ENCODE results near the gene IL27RA.

IL27RA gene

GRCh38 chr19:14006085-14006765 lies 25.3 kb upstream of the IL27RA start, which contains the start of gene RFX1:
RFX1 (minus strand) TSS chr19:14006320; CDS start chr19:13993843, 12,477 bp downstream.
- DNase-seq (ENCODE audit: extremely low spot score), result peak; percentile 91
- TF ChIP-seq CTBP1 (IDR thresholded peaks at IDR 0.05; ENCODE audit: borderline replicate concordance) (no peak), ARNT (IDR thresholded peaks at IDR 0.05) (no peak), HDGF (IDR thresholded peaks at IDR 0.05; ENCODE audit: borderline replicate concordance) (no peak), FOXK2 (IDR thresholded peaks at IDR 0.05) (no peak), ZNF384 (IDR thresholded peaks at IDR 0.05) (no peak), PKNOX1 (IDR thresholded peaks at IDR 0.05) (peak; percentile 100), NFRKB (IDR thresholded peaks at IDR 0.05) (no peak), BHLHE40 (IDR thresholded peaks at IDR 0.05; ENCODE audit: borderline replicate concordance) (no peak), ELF4 (IDR thresholded peaks at IDR 0.05) (no peak), SP1 (IDR thresholded peaks at IDR 0.05) (peak; percentile 73), FOXM1 (IDR thresholded peaks at IDR 0.05; ENCODE audit: borderline replicate concordance) (peak; percentile 76; the same call in 1 of the 2 replicates), TARDBP (IDR thresholded peaks at IDR 0.05) (no peak)
- ChIA-PET CTCF (interaction anchor here (0.6 to 1.3 kb wide), 2 partner anchors 17 to 36 kb away, joined by 3 to 5 read pairs; no protein-coding TSS in a partner anchor), POLR2A (interaction anchor here (0.7 to 2.5 kb wide), 17 partner anchors 9 to 76 kb away, joined by 3 to 16 read pairs (median 4); partner anchors contain the start of genes DCAF15, IL27RA, MISP3 and RLN3)

- ChIA-PET CTCF (interaction anchor here (0.6 to 1.3 kb wide), 2 partner anchors 16 to 36 kb away, joined by 3 to 5 read pairs; no protein-coding TSS in a partner anchor), POLR2A (interaction anchor here (0.7 to 2.5 kb wide), 16 partner anchors 8 to 275 kb away, joined by 3 to 16 read pairs (median 4); partner anchors contain the start of genes DCAF15, IL27RA, MISP3 and RLN3)
- no peak for TF ChIP-seq SUZ12 (IDR thresholded peaks at IDR 0.05)
- TF ChIP-seq ARNT (IDR thresholded peaks at IDR 0.05), result peak; percentile 56; the same call in 1 of the 2 replicates
- no peak for TF ChIP-seq FOXA1 (IDR thresholded peaks at IDR 0.05)
- TF ChIP-seq NFRKB (IDR thresholded peaks at IDR 0.05), result no peak
- no peak for TF ChIP-seq BHLHE40 (IDR thresholded peaks at IDR 0.05; ENCODE audit: borderline replicate concordance)
- peak; percentile 55; the same call in 1 of the 2 replicates for TF ChIP-seq FOXM1 (IDR thresholded peaks at IDR 0.05; ENCODE audit: borderline replicate concordance)
- peak; percentile 98 for TF ChIP-seq TARDBP (IDR thresholded peaks at IDR 0.05)
- no peak for TF ChIP-seq SP1 (IDR thresholded peaks at IDR 0.05)
- peak; percentile 63; the same call in 1 of the 2 replicates for TF ChIP-seq CTBP1 (IDR thresholded peaks at IDR 0.05; ENCODE audit: borderline replicate concordance)
- TF ChIP-seq LEF1 (IDR thresholded peaks at IDR 0.05; ENCODE audit: borderline replicate concordance), result peak; percentile 86
- peak; percentile 20; the same call in 1 of the 2 replicates for TF ChIP-seq ELF4 (IDR thresholded peaks at IDR 0.05)
- TF ChIP-seq FOXK2 (IDR thresholded peaks at IDR 0.05), result no peak
- peak; percentile 42; the same call in 1 of the 2 replicates for TF ChIP-seq L3MBTL2 (conservative IDR thresholded peaks at IDR 0.05)
- no peak for TF ChIP-seq PKNOX1 (IDR thresholded peaks at IDR 0.05)
- peak; percentile 70 for DNase-seq (ENCODE audit: extremely low spot score)
These were observed 24.6 kb upstream of the IL27RA start for GRCh38 chr19:14006766-14007562.

GRCh38 chr19:14012378-14012915 lies 19.1 kb upstream of the IL27RA start:
- ChIA-PET CTCF (no interaction called here), POLR2A (no interaction called here)
- TF ChIP-seq SUZ12 (IDR thresholded peaks at IDR 0.05) (no peak), HDGF (IDR thresholded peaks at IDR 0.05; ENCODE audit: borderline replicate concordance) (no peak), FOXK2 (IDR thresholded peaks at IDR 0.05) (no peak), ELF4 (IDR thresholded peaks at IDR 0.05) (no peak), NFRKB (IDR thresholded peaks at IDR 0.05) (no peak), SP1 (IDR thresholded peaks at IDR 0.05) (no peak), BHLHE40 (IDR thresholded peaks at IDR 0.05; ENCODE audit: borderline replicate concordance) (no peak), LEF1 (IDR thresholded peaks at IDR 0.05; ENCODE audit: borderline replicate concordance) (no peak), FOXA1 (IDR thresholded peaks at IDR 0.05) (no peak), FOXM1 (IDR thresholded peaks at IDR 0.05; ENCODE audit: borderline replicate concordance) (no peak)
- no peak for DNase-seq (ENCODE audit: extremely low spot score)

- POLR2A ChIA-PET, result interaction anchor here (1.0 kb wide), 1 partner anchor 9 kb away, joined by 5 read pairs; the partner anchor contains the start of gene RFX1
- DNase-seq (ENCODE audit: extremely low spot score), result no peak
- CTCF ChIA-PET, result no interaction called here
- TF ChIP-seq CTBP1 (IDR thresholded peaks at IDR 0.05; ENCODE audit: borderline replicate concordance) (no peak), TARDBP (IDR thresholded peaks at IDR 0.05) (no peak), ELF4 (IDR thresholded peaks at IDR 0.05) (no peak), SP1 (IDR thresholded peaks at IDR 0.05) (no peak), LEF1 (IDR thresholded peaks at IDR 0.05; ENCODE audit: borderline replicate concordance) (no peak), HDGF (IDR thresholded peaks at IDR 0.05; ENCODE audit: borderline replicate concordance) (no peak), ZNF384 (IDR thresholded peaks at IDR 0.05) (no peak), SUZ12 (IDR thresholded peaks at IDR 0.05) (no peak), PKNOX1 (IDR thresholded peaks at IDR 0.05) (no peak), FOXA1 (IDR thresholded peaks at IDR 0.05) (no peak), BHLHE40 (IDR thresholded peaks at IDR 0.05; ENCODE audit: borderline replicate concordance) (no peak), FOXM1 (IDR thresholded peaks at IDR 0.05; ENCODE audit: borderline replicate concordance) (no peak), L3MBTL2 (conservative IDR thresholded peaks at IDR 0.05) (no peak)
These were observed 16.0 kb upstream of the IL27RA start for GRCh38 chr19:14015524-14016035.
